Hindlimb muscle (tissue), 1 donor: ENCODE results near the gene CDK5. TPM values are rescaled to one million over a fixed set of nuclear protein-coding genes. Genes with fewer than 3 reads are reported as not detected.
"Not testable (repeated sequence)": the region's sequence is repeated elsewhere in the genome, so short reads cannot be mapped to it uniquely, and the experiment has no call there.

ENCODE experiments used
- DNase-seq: peaks from one replicate; pipeline ENCODE4 v3.0.0-alpha.2; 2013
- polyA plus RNA-seq: library from polyadenylated mRNA; unstranded; fragments of 120-200 nt; gene quantifications from one replicate; pipeline ENCODE4 v1.2.1, GENCODE V29; 2013; ENCODE audit not compliant: insufficient read length

CDK5 gene
- polyA plus RNA-seq, 1 donor, result 9.7 TPM

DNA sequence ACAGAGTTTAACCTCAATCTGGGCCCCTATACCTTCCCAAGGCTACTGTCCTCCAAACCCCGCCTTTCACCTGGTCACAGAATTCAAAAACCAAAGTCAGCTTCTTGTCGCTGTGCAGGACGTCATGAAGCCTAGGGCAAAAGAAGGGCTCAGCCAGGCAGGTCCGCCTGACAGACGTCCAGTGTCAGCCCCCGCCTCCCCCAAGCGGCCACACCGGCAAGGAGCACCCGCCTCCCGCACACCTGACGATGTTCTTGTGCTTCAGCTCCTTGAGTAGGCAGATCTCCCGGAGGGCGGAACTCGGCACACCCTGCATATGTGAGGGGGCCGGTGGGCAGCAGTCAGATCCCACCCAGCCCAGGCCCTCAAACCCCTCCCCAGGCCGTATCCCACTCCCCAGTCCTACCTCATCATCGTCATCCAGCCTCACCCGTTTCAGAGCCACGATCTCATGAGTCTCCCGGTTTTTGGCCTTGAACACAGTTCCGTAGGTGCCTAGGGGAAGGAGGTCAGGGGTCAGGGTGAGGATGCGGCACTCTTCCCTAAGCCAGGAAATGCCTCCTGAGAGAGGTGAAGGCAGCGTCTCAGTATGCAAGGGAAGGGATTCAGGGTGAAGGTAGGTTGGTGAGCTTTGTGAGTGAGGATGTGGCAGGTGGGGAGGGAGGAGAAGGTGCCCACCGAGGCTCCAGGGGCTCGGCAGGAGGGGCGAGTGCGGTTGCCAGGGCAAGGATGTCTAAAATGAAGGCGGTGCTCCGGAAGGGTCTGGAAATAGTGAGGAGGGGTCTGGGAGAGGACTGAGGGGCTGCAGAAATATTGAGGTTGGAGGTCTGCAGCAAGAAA is 811 bp downstream of the CDK5 start:
- no peak for DNase-seq

DNA sequence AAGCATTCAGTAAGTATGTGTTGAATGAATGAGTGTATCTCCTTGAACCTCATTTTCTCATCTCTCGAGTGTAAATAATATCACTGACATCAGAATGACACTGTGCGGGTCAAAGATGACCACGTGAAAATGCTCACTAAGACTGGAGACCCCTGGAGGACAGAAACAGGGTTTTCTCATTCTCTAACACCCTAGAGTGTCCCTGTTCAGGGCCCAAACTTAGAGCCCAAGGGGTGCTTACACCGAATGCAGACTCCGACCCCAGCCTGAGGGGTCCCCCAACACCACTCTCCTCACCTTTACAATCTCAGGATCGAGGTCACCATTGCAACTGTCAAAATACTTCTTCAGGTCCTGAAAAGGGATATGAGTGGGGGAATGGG is 1.4 kb downstream of the CDK5 start:
- DNase-seq, result no peak

DNA sequence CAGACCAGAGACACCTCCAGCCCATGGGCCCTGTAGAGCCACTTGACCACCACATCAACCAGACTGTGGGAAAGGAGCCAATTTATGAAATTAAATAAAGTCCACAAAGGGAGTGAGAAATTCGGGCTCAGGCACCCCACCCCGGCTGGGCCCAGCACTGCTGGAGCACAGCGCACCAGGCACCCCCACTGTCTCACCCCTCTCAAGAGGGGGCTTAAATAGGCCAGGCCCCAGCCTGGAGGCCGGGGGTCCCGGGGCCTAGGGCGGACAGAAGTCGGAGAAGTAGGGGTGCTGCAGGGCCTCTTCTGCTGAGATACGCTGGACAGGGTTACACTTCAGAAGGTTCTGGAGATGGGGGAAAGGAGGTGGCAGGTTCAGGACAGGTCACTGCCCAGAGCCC is 3.9 kb downstream of the CDK5 start:
- no peak for DNase-seq

DNA sequence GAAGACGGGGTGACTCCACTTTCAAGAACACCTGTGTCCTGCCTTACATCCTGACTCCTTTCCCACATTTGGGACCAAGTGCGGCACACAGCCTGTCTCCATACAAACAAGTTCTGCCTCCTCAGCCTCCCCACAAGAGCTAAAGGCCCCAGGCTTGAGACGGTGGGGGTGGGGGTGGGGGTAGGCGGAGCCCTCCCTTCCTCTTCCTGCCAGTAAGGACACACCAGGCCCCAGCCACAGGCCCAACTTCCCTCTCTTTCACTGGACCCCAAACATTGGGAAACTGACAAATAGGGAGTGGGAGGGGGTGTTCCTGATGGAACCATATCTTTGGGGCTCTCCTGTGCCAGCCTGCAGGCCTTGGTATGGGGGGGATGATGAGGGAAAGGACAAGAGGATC is 4.6 kb downstream of the CDK5 start:
- no peak for DNase-seq

DNA sequence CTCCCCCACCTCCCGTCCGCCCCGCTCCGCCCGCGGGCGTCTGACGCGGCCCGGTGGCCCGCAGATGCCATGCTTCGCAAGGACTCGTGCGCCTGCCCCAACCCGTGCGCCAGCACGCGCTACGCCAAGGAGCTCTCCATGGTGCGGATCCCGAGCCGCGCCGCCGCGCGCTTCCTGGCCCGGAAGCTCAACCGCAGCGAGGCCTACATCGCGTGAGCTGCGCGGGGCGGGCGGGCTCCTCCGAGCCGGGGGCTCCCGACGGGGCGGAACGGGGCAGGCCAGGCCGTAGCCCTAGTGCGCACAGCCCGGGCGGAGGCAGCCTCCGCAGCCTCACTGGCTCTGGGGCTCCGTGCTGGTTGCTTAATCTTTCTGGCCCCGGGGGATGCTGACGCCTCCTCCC is 6.6 kb downstream of the CDK5 start:
- peak; percentile 81 for DNase-seq

DNA sequence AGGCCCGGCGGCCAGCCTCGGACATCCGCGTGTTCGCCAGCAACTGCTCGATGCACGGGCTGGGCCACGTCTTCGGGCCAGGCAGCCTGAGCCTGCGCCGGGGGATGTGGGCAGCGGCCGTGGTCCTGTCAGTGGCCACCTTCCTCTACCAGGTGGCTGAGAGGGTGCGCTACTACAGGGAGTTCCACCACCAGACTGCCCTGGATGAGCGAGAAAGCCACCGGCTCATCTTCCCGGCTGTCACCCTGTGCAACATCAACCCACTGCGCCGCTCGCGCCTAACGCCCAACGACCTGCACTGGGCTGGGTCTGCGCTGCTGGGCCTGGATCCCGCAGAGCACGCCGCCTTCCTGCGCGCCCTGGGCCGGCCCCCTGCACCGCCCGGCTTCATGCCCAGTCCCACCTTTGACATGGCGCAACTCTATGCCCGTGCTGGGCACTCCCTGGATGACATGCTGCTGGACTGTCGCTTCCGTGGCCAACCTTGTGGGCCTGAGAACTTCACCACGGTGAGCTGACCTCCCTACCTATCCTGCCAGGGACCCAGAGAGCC is 8.7 kb downstream of the CDK5 start:
- DNase-seq, result no peak

DNA sequence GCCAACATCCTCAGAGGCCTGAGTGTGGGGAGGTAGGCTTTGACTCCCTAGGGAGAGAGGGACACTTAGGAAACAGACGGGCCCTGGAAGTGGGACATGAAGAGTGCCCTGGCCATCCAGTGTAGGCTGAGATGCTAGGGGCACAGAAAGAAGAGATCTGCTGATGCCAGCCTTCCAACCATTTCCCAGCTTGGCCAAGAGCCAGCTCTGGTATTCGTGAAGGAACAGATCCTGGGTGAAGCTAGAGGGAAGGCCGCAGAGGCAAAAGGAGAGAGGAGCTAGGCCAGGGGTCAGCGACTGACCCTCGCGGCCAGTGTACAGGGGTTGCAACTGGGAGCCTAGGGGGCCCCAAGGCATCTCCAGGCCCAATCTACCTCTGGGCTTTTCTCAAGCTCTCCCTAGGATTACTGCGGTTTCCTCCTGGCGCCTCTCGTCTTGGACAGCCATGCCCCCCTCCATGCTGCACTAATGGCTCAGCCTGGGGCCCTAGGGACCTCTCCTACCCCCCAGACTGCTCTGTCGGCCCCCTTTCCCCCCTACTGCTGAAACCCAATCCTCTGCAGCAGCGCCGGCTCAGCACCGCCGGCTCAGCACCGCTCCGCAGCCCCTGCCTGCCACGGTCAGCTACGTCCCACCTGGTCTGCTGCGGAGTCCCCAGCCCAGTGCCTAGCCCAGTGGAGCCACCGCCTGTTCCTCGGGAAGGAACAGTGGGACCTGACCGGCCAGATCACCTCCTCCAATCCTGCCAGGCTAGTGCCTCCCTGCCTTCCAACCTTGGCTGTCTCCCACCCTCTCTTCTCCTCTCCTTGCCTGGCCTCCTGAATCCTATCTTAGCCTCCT is 9.5 kb downstream of the CDK5 start, which contains the start of gene ASIC3:
Gene ASIC3 (plus strand): TSS at position 556 of the 840 bp plus-strand sequence. CDS start 355 bp downstream, outside the sequence.
- DNase-seq, result no peak

DNA sequence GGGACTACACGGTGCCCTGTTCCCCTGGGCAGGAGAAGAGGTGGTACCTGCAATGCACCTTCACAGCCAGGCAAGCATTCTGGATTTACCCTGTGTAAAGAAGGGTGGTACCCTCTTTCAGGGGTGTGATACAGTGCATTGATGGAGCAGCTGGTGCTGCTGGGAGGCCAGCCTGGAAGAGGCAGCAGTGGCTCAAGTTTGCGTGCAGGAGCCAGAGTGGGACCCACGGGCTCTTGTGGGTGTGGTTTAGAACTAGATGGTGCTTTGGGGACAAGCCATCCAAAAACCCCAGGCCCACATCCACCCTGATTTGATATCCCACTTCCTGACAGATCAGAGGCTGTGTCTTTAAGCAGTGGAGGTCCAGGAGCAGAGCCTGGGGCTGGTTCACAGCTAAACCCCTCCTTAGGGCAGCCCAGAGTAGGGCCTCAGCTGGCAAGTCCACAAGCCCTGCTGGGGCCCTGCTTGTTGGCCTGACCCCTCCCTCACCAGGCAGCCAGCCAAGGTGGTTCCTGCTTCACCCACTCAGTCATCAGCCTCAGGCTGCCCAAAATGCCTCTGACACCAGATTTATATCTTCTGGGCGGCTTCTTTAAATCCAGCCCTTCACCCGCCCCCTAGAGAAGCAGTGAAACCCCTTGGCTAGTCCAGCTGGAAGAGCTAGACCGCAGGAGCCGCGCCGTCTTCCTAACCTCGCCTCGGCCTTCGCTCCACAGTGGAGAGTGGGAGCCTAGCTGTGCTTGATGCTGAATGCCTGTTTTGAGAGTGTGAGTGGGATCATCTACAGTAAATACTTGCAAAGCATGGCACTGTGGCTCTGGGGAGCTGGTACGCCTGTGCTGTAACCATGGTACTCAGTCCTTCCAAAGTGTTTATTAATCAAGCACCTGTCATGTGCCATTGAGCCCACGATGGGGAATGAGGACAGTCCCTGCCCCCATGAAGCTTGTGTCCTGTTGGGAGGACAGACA is 10.8 kb downstream of the CDK5 start:
- DNase-seq, result no peak

DNA sequence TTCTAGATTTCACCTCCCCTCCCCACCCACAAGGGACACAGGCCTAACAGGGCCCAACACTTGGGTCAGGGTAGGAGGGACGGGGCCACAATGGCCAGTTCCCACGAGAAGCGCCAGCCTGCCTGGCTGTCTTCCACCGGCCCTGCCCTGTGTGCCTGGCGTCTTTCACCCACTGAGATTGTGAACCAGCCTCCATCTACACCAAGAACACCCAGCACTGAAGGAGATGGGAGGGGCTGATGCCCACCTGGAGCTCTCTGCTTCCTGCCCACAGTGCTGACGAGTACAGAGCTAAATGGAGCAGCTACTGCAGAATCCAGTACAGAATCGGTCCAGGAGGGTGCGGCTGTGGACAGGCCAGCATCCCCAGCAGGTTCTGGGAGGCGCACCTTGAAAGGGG is 11.7 kb downstream of the CDK5 start:
- no peak for DNase-seq

DNA sequence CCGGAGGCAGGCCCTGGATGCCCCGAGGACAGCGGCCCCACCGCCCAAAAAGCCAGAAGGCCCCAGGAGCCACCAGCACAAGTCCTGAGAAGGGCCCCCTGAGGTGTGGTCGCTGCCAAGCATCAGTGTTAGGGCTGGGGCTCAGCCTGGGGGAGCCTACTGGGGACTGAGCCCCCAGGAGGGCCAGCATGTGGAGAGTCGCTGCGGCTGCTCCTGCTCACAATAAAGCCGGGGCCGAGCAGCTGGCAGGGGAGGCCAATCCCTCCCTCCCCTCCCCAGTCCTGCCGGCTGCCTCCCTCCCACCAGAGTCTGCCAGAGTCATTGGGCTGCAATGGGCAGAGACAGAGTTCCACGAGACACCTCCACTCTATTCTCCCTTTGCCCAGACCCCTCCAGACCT is 12.4 kb downstream of the CDK5 start:
- DNase-seq, result no peak

DNA sequence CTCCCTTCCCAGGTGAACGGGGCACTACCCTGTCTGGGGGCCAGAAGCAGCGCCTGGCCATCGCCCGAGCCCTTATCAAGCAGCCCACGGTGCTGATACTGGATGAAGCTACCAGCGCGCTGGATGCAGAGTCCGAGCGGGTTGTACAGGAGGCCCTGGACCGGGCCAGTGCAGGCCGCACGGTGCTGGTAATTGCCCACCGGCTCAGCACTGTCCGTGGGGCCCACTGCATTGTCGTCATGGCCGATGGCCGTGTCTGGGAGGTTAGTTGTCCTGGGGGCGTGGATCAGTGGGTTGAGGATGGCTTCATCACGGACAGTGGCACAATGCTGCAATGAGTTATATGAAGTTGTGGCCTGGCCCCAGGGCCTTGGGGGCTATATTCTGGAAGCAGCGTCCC is 13.7 kb downstream of the CDK5 start:
- no peak for DNase-seq

DNA sequence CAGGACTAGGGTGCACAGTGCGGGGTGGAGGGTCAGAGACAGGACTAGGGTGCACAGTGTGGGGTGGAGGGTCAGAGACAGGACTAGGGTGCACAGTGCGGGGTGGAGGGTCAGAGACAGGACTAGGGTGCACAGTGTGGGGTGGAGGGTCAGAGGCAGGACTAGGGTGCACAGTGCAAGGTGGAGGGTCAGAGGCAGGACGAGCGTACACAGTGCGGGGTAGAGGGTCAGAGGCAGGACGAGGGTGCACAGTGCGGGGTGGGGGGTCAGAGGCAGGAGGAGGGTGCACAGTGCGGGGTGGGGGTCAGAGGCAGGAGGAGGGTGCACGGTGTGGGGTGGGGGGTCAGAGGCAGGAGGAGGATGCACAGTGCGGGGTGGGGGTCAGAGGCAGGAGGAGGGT is 14.2 kb downstream of the CDK5 start:
- DNase-seq, result not testable (repeated sequence)

DNA sequence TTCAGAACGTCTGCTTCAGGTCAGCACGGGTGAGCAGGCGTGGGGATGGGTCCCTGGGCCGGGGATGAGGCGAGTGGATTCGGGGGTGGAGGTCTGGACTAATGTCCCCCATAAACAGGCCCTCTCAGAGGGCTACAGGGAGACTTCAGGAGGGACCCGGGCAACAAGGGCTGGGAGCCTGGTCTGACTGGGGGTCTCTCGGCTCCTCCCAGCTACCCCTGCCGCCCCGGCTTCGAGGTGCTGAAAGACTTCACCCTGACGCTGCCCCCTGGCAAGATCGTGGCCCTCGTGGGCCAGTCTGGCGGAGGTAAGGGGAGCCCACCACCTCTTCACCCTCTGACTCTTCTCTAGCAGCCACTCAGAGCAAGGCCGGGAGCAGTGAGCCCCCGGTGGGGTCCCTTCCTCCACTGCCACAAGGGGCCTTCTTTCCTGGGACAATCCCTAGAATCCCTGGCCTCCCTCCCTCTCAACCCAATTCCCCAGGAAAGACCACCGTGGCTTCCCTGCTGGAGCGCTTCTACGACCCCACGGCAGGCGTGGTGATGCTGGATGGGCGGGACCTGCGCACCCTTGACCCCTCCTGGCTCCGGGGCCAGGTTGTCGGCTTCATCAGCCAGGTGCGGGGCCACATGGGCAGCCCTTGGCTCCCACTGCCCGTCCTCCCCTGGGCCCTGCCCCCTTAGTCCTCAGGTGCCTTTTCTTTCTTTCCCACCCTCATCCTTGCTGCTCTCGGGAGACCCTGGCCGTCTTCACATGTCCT is 16.9 kb downstream of the CDK5 start:
- DNase-seq, result no peak

DNA sequence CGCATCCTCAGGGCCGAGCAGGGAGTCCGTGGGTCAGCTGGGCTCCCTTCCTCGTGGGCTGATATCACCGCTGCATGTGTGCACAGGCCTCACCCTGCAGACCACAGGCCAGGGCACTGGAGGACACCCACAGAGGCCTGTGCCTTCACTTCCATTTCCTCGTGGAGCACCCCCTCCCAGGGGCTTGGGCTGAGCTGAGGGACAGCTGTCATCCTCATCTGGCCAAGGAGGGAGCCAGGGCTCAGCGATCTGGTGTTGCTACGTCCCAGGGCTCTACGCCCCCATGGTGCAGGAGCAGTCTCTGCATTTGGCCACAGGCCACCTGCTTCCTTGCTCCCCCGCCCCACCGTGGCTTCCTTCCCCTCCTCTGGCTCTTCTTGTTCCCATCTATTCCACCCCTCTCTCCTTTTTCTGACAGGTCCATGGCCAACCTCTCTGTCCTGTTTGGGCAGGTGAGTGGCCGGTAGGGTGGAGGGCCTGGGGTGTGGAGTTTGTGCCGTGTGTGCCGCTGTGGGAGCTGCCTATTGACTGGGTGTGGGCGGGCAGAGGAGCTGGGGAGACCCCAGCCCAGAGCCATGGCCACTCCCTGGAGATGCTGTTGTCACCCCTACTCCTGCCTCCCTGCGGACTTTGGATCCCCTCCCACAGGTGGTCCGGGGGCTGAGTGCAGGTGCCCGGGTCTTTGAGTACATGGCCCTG is 17.7 kb downstream of the CDK5 start:
- no peak for DNase-seq

DNA sequence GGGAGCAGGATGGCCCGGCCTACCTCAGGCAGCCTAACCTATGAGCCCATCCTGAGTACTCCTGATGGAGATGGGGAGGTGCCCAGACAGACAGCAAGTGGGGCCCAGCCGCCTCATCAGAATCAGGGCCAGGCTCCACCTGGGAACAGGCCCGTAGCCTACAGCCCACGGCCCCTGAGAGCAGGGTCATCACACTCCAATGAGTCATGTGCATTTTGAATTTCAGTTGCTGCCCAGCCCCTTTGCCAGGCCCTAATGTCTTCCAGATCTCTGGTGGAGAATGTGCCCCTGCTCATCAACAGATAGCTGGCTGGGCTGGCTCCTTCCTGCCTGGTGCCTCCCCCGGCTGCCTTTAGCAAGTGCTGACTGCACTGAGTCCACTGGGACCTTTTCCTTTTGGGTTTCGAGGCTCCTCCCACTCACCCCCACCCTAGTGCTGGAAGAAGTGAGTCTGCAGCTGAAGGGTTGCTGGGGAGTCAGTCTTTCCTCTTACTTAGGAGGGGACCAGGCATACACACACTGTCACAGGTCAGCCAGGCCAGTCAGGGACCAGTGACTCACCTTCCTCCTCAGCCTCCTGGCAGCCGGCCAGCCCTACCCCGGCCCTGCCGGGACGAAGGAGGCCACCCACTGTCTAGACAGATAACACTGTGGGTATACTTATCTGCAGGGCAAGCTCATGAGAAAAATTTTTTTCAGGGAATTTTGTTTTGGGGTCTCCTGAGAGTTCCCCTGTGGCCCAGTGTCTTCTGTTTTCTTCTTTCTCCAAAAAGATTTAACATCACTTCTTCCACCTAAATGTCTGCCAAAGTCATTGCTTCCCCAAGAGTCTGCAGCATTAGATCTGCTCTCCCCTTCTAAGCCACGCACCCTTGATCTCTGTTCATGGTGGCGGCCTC is 18.5 kb downstream of the CDK5 start:
- DNase-seq, result no peak

DNA sequence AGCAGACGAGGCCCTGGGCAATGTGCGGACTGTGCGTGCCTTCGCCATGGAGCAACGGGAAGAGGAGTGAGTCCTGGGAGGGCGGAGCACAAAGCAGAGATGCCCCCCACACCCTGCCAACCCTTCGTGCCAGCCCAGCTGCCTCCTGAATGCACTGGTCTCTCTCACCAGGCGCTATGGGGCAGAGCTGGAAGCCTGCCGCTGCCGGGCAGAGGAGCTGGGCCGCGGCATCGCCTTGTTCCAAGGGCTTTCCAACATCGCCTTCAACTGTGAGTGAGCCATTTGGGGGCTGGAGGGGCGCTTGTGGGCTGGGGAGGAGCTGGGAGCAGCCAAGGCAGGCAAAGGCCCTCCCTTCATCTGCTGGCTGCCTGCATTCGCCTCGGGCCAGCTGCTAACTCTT is 21.8 kb downstream of the CDK5 start:
- no peak for DNase-seq

DNA sequence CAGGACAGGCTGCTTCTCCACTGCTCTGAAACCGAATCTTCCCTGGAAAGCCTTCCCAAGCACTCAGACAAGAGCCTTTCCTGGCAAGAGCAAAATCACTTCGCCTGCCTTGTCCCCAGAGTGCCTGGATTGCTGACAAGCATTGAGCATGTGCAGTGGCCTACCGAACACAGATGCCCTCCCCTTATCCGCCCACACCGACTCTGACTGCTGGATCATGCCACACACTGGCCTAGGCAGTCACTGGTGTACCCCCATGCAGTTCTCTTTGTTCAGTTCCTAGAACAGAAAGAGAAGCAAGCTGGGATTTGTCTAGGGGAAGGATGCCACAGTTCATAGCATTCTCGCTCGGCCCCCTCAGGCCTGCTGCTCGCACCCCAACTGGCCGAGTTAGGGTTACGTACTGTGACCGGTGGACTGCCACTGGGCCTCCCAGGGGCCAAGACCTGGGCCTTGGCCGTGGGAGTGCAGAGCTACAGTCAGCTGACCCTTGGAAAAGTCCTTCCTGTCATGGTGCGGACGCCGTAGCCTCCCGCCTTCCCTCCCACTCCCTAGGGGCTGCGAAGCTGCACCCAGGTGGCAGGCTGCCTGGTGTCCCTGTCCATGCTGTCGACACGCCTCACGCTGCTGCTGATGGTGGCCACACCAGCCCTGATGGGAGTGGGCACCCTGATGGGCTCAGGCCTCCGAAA is 22.5 kb downstream of the CDK5 start:
- no peak for DNase-seq

DNA sequence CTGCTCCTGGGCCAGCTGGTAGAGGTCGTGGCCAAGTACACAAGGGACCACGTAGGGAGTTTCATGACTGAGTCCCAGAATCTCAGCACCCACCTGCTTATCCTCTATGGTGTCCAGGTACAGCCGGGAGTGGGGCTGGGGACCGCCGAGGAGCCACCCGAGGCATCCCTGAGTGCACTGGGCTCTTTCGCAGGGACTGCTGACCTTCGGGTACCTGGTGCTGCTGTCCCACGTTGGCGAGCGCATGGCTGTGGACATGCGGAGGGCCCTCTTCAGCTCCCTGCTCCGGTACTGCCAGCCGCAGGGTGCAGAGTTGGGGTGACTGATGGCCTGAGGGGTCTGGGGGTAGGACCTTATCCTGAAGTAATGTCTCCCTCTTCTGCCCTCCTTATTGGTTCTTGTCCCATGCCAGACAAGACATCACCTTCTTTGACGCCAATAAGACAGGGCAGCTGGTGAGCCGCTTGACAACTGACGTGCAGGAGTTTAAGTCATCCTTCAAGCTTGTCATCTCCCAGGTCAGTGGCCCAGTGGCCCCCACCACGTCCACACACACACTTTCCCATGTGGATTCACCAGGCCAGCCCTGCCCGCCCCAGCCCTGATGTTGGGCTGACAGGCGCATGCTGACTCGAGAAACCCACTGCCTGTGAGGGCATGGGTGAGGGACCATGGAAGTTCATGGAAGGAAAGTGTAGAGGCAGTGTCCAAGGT is 23.2 kb downstream of the CDK5 start:
- no peak for DNase-seq
